Panc1 (cell line): Measurements from ENCODE around the gene CEP128. TPM values are rescaled to one million over a fixed set of nuclear protein-coding genes. Genes with fewer than 3 reads are reported as not detected.

Source experiments
- ATAC-seq: fragments of 200-7000 bp; cut with Tn5 transposase; 2 replicates; pipeline ENCODE4 v1.9.1; 2020; ENCODE audit warnings: mild to moderate bottlenecking, moderate library complexity
- BruUV-seq: library from RNA; stranded (reverse); fragments of 400-500 nt; replicated peaks from 2 replicates; lab custom pipeline; 2021; lab: Mats Ljungman, UMichigan
- CTCF ChIA-PET: fragments of 300-600 bp; sonication (Branson Sonifier 250); formaldehyde crosslinking; loops from one replicate; lab custom pipeline; 2022; ENCODE audit warnings: antibody characterized with exemption; lab: Charles Lee
- POLR2A ChIA-PET: fragments of 300-600 bp; sonication (Branson Sonifier 250); formaldehyde crosslinking; loops from one replicate; lab custom pipeline; 2022; ENCODE audit warnings: antibody characterized with exemption; lab: Charles Lee
- DNase-seq: peaks from one replicate; pipeline ENCODE4 v3.0.0-alpha.2; 2010; ENCODE audit warnings: low read depth, low spot score
- H3K27ac ChIP-seq: 2 replicates; pipeline ENCODE4 v1.5.1; 2011; ENCODE audit warnings: mild to moderate bottlenecking, low read length, inconsistent platforms
- H3K27me3 ChIP-seq: fragments of 200-500 bp; sonication (Bioruptor generic); 2 replicates; pipeline ENCODE4 v1.6.0; 2014; ENCODE audit warnings: low read length, inconsistent platforms; ENCODE audit not compliant: control insufficient read depth, insufficient read depth
- H3K36me3 ChIP-seq: fragments of 200-500 bp; sonication (Bioruptor generic); 2 replicates; pipeline ENCODE4 v1.5.1; 2014; ENCODE audit warnings: inconsistent platforms, mild to moderate bottlenecking, low read length, moderate library complexity; ENCODE audit not compliant: control insufficient read depth, insufficient read depth
- H3K4me1 ChIP-seq: 2 replicates; pipeline ENCODE4 v1.5.1; 2011; ENCODE audit warnings: inconsistent platforms, mild to moderate bottlenecking, low read length, moderate library complexity; ENCODE audit not compliant: control insufficient read depth, insufficient read depth
- H3K4me3 ChIP-seq, 2 experiments: 2 replicates each; pipeline ENCODE4 v1.5.1; 2011 to 2012; ENCODE audit warnings: low read depth in 2 of 2, low read length in 2 of 2, mild to moderate bottlenecking in 2 of 2, inconsistent platforms in 1 of 2, moderate library complexity in 1 of 2
- H3K9me3 ChIP-seq: fragments of 200-500 bp; sonication (Bioruptor generic); 2 replicates; pipeline ENCODE4 v1.5.1; 2014; ENCODE audit warnings: low read depth, mild to moderate bottlenecking, inconsistent platforms, low read length, moderate library complexity; ENCODE audit not compliant: control insufficient read depth, insufficient read depth
- CTCF ChIP-seq: fragments of 450-650 bp; IDR thresholded peaks from 2 replicates; pipeline ENCODE4 v1.5.1; 2017; ENCODE audit warnings: mild to moderate bottlenecking
- POLR2AphosphoS5 ChIP-seq: IDR thresholded peaks from 2 replicates; pipeline ENCODE4 v1.6.1; 2012; ENCODE audit warnings: mild to moderate bottlenecking, low read depth, low read length, moderate library complexity
- SIN3A ChIP-seq: IDR thresholded peaks from 2 replicates; pipeline ENCODE4 v1.6.1; 2012; ENCODE audit warnings: low read depth, mild to moderate bottlenecking, low read length, moderate library complexity, borderline replicate concordance; ENCODE audit not compliant: insufficient read depth
- TCF7L2 ChIP-seq: IDR thresholded peaks from 2 replicates; pipeline ENCODE4 v1.6.1; 2011; ENCODE audit warnings: mild to moderate bottlenecking, low read depth, low read length, inconsistent platforms
- in situ Hi-C: cut with HindIII; loops from 2 replicates; pipeline ENCODE4 v1.10.0; 2016; ENCODE audit warnings: low sequenced_read_pairs, low pct_unique_long_range_greater_than_20kb
- intact Hi-C: fragments of 100-400 bp; cut with micrococcal nuclease; formaldehyde crosslinking; loops from one replicate; pipeline ENCODE4 v1.10.0; 2022; ENCODE audit not compliant: unreplicated experiment
- total RNA-seq: library from RNA; stranded (reverse); gene quantifications from one replicate; pipeline ENCODE4 v1.2.1, GENCODE V29; 2021; ENCODE audit not compliant: unreplicated experiment
- TF ChIP-seq, protein P1 (sequence below), 2 experiments: IDR thresholded peaks; 2 replicates each; pipeline ENCODE4 v1.6.1; 2011 to 2012; ENCODE audit warnings: low read depth in 2 of 2, control low read depth in 1 of 2, low read length in 1 of 2, mild to moderate bottlenecking in 1 of 2, moderate library complexity in 1 of 2; ENCODE audit not compliant: insufficient read depth in 1 of 2

Gene CEP128
- total RNA-seq, 1 experiment from 2014 or later: 9.3 TPM

DNA sequence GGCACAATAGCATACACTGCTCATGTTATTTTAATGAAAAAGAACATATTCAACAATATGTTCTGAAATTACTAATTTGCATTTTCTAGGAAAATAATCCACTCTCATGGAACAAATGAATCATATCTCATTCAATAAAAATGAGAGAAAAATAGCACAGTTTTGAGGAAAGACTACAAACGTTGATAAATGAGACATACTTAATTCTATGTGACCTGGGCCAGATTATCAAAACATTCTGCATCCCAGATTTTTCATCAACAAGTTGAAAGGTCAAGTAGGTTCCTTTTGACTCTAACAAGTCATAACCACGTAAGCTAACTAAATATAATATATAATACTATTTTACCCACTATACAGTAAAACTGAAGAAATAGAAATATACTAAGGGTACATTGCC, 296.7 kb downstream of the CEP128 start:
- Histone ChIP-seq H3K36me3 (no peaks in the 10 kb centered on the region), H3K27me3 (no peaks in the 10 kb centered on the region), H3K4me1 (no peaks in the 10 kb centered on the region), H3K4me3 (no peak overlapping the region), H3K27ac (no peak overlapping the region), H3K9me3 (no peaks in the 10 kb centered on the region)
- TF ChIP-seq, protein P1, sequence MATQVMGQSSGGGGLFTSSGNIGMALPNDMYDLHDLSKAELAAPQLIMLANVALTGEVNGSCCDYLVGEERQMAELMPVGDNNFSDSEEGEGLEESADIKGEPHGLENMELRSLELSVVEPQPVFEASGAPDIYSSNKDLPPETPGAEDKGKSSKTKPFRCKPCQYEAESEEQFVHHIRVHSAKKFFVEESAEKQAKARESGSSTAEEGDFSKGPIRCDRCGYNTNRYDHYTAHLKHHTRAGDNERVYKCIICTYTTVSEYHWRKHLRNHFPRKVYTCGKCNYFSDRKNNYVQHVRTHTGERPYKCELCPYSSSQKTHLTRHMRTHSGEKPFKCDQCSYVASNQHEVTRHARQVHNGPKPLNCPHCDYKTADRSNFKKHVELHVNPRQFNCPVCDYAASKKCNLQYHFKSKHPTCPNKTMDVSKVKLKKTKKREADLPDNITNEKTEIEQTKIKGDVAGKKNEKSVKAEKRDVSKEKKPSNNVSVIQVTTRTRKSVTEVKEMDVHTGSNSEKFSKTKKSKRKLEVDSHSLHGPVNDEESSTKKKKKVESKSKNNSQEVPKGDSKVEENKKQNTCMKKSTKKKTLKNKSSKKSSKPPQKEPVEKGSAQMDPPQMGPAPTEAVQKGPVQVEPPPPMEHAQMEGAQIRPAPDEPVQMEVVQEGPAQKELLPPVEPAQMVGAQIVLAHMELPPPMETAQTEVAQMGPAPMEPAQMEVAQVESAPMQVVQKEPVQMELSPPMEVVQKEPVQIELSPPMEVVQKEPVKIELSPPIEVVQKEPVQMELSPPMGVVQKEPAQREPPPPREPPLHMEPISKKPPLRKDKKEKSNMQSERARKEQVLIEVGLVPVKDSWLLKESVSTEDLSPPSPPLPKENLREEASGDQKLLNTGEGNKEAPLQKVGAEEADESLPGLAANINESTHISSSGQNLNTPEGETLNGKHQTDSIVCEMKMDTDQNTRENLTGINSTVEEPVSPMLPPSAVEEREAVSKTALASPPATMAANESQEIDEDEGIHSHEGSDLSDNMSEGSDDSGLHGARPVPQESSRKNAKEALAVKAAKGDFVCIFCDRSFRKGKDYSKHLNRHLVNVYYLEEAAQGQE (IDR thresholded peaks at IDR 0.05; ENCODE audit: insufficient read depth in 1 of 2, low read depth in 2 of 2, low read length in 1 of 2): no peak
- TF ChIP-seq SIN3A (no peak), CTCF (no peak), TCF7L2 (no peak), POLR2AphosphoS5 (no peak)
- ChIA-PET CTCF (no interaction called here), POLR2A (no interaction called here)
- no TSS peak for BruUV-seq
- no peak for ATAC-seq
- no peak for DNase-seq
- in situ Hi-C loops (no loop called here), intact Hi-C loops (no loop called here)

DNA sequence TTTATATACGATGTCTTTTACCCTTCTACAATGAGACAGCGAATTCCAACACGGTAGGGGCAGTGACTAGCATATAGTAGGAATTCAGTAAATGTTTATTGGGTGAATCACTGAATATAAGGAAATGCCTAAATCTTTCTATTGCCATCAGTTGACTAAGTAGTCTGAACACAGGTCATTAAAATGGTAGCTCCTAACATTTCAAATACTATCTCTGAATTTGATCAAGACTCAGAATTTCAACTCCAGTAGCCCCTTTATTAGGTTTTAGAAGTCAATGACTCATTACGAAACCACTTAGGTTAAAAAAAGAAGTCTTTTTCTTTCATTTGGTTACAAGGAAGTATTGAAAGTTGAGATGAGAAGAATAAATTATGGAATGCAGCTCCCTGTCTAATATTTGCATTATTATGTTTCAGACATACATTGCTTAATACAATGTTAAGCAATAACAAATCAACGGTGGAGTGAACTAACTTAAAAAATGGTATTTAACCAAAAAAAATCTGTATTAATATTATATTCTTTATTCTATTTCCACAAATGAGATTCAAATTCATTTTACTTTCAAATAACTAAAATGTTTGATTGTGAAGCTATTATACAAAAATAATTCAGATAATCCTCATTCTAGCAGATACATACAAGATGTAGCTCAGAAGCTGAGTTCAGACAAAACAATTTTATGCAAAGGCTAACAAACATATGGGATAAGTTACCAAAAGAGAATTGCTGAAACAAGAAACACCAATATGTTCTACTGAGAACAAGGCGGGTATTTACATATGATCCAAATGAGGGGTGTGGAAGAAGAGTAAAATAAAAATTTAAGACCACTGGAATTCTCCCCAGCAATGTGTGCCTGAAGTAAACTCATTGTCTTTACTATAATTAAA, 302.7 kb downstream of the CEP128 start:
- Histone ChIP-seq H3K4me3 (no peak overlapping the region), H3K27me3 (no peaks in the 10 kb centered on the region), H3K36me3 (no peaks in the 10 kb centered on the region), H3K27ac (no peak overlapping the region), H3K9me3 (no peaks in the 10 kb centered on the region), H3K4me1 (no peaks in the 10 kb centered on the region)
- intact Hi-C loops: no loop called here
- ChIA-PET CTCF (no interaction called here), POLR2A (no interaction called here)
- ATAC-seq: no peak
- in situ Hi-C loops: no loop called here
- no peak for DNase-seq
- no TSS peak for BruUV-seq
- TF ChIP-seq, protein P1 (IDR thresholded peaks at IDR 0.05; ENCODE audit: insufficient read depth in 1 of 2, low read depth in 2 of 2, low read length in 1 of 2): no peak
- TF ChIP-seq SIN3A: no peak
- TF ChIP-seq CTCF: no peak
- no peak for TF ChIP-seq TCF7L2
- TF ChIP-seq POLR2AphosphoS5: no peak
